Pancreas (tissue), 10 donors: Measurements from ENCODE around the gene AMHR2. TPM values are rescaled to one million over a fixed set of nuclear protein-coding genes. Genes with fewer than 3 reads are reported as not detected.
"Not testable (repeated sequence)": the region's sequence is repeated elsewhere in the genome, so short reads cannot be mapped to it uniquely, and the experiment has no call there.

Source experiments
- ATAC-seq, 4 donors: fragments of 200-7000 bp; cut with Tn5 transposase; one replicate each; pipeline versions ENCODE4 v1.8.0 to v1.9.1; 2020; ENCODE audit warnings: mild to moderate bottlenecking in 4 of 4, moderate library complexity in 4 of 4
- DNase-seq, 6 donors: peaks; one replicate each; pipeline ENCODE4 v3.0.0-alpha.2; 2020
- FAIRE-seq: peaks from 2 replicates; lab custom pipeline; 2012; peaks lifted over from hg19 to GRCh38; lab: Jason Lieb, UNC
- H3K27ac ChIP-seq, 4 donors: fragments of 200-600 bp; sonication (generic); 1 replicate in 3 of 4; 2 replicates in 1 of 4; pipeline versions ENCODE4 v1.5.0 to v1.8.0; 2020
- H3K27me3 ChIP-seq, 4 donors: fragments of 200-600 bp; one replicate each; pipeline ENCODE4 v1.8.0; 2021
- H3K36me3 ChIP-seq, 3 donors: fragments of 200-600 bp; sonication (generic) in 1 of 3; one replicate each; pipeline versions ENCODE4 v1.5.0 to v1.8.0; 2020 to 2021
- H3K4me1 ChIP-seq, 3 donors: fragments of 200-600 bp; one replicate each; pipeline ENCODE4 v1.8.0; 2021
- H3K4me3 ChIP-seq, 4 donors: fragments of 200-600 bp; sonication (generic) in 2 of 4; one replicate each; pipeline versions ENCODE4 v1.5.0 to v1.8.0; 2020 to 2021
- H3K9me3 ChIP-seq, 4 donors: fragments of 200-600 bp; one replicate each; pipeline ENCODE4 v1.8.0; 2021
- WGBS, 2 donors: extraction: QIAGEN DNeasy Blood & Tissue Kit; methylation state at CpG; one replicate each; pipeline ENCODE4 v1.1.7; 2013; 5-methylcytosine and 5-hydroxymethylcytosine counted together
- intact Hi-C, 3 donors: fragments of 100-400 bp; cut with DNase I; formaldehyde crosslinking; loops; one replicate each; pipeline versions ENCODE4 v1.11.1 to v1.14.2; 2022
- polyA plus RNA-seq, 2 donors: library from polyadenylated mRNA; stranded (reverse); fragments of 200-250 nt; gene quantifications; one replicate each; pipeline ENCODE4 v1.2.3, GENCODE V29; 2013
- total RNA-seq, 6 donors: library from RNA; stranded (reverse); fragmentation: NEBNext Ultra II Directional in 4 of 6; extraction: Animal tissue kit (Norgen Biotek cat#: 25700) in 4 of 6; gene quantifications; one replicate each; pipeline versions ENCODE4 v1.2.1 to v1.2.4, GENCODE V29; 2021 to 2023
- TF ChIP-seq, protein P1 (sequence below), 4 donors: fragments of 200-600 bp; sonication (generic) in 3 of 4; IDR thresholded peaks; one replicate each; pipeline versions ENCODE4 v1.5.0 to v1.8.0; 2021; ENCODE audit warnings: antibody characterized with exemption in 4 of 4
- donor health status: healthy with polysubstance abuse.
- donor health status: DM: no; HTN: no; CAD: no; lungs with moderate emphysema.
- donor health status: DM: no; HTN: no; CAD: no.
- donor health status: control.
- donor health status: control.
- donor health status: Bipolar disorder and iron deficiency.
- donor health status: DM: yes; HTN: yes; CAD: no.
- donor health status: DM: no; HTN: no; CAD: no.
- donor health status: DM: no; HTN: no; CAD: no.
- donor health status: DM: yes; HTN: yes; CAD: no.

Gene AMHR2
- total and polyA plus RNA-seq, 8 donors, result 1.7 to 8.1 (median 2.9) TPM

- Histone ChIP-seq H3K4me1 (no peaks in the 10 kb centered on the region), H3K27me3 (no peaks in the 10 kb centered on the region), H3K9me3 (no peaks in the 10 kb centered on the region), H3K27ac (no peak overlapping the region), H3K36me3 (peaks cover 0 to 6% (median 0%) of the 10 kb centered on the region in 3 donors), H3K4me3 (no peak overlapping the region)
- no peak for ATAC-seq
- 95 to 99% methylated on average over 7 of the region's 7 CpGs for WGBS, 2 donors
- TF ChIP-seq, protein P1, sequence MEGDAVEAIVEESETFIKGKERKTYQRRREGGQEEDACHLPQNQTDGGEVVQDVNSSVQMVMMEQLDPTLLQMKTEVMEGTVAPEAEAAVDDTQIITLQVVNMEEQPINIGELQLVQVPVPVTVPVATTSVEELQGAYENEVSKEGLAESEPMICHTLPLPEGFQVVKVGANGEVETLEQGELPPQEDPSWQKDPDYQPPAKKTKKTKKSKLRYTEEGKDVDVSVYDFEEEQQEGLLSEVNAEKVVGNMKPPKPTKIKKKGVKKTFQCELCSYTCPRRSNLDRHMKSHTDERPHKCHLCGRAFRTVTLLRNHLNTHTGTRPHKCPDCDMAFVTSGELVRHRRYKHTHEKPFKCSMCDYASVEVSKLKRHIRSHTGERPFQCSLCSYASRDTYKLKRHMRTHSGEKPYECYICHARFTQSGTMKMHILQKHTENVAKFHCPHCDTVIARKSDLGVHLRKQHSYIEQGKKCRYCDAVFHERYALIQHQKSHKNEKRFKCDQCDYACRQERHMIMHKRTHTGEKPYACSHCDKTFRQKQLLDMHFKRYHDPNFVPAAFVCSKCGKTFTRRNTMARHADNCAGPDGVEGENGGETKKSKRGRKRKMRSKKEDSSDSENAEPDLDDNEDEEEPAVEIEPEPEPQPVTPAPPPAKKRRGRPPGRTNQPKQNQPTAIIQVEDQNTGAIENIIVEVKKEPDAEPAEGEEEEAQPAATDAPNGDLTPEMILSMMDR (IDR thresholded peaks at IDR 0.05), result no peak
- FAIRE-seq, result no peak
- intact Hi-C loops, result no loop called here
- DNase-seq, result no peak
Measured at GRCh38 chr12:53399896-53400295, 23.8 kb upstream of the AMHR2 start.

- FAIRE-seq, H3K4me1 ChIP-seq, intact Hi-C loops, ATAC-seq, DNase-seq, H3K27ac ChIP-seq, H3K9me3 ChIP-seq, H3K27me3 ChIP-seq, H3K4me3 ChIP-seq: not testable (repeated sequence)
- peaks cover 0 to 16% (median 2%) of the 10 kb centered on the region in 3 donors for H3K36me3 ChIP-seq
- whole genome bisulfite sequencing, 2 donors, result 96 to 97% methylated on average over 16 of the region's 16 CpGs
Measured at GRCh38 chr12:53402351-53402750, 21.3 kb upstream of the AMHR2 start.

GRCh38 chr12:53402871-53403270 lies 20.8 kb upstream of the AMHR2 start:
- H3K27ac ChIP-seq, result no peak overlapping the region
- H3K9me3 ChIP-seq, result no peaks in the 10 kb centered on the region
- ATAC-seq, result no peak
- TF ChIP-seq, protein P1 (IDR thresholded peaks at IDR 0.05), result no peak
- DNase-seq, result peak in 1 of 6 donors; percentile 8
- intact Hi-C loops, result no loop called here
- peaks cover 0 to 21% (median 2%) of the 10 kb centered on the region in 3 donors for H3K36me3 ChIP-seq
- no peak for FAIRE-seq
- WGBS, 2 donors, result 73 to 75% methylated on average over 7 of the region's 7 CpGs
- no peaks in the 10 kb centered on the region for H3K4me1 ChIP-seq
- H3K27me3 ChIP-seq, result no peaks in the 10 kb centered on the region
- no peak overlapping the region for H3K4me3 ChIP-seq

- ATAC-seq (no peak), FAIRE-seq (no peak), DNase-seq (no peak)
- peaks cover 0 to 5% (median 0%) of the 10 kb centered on the region in 3 donors for H3K4me1 ChIP-seq
- no peak overlapping the region for H3K27ac ChIP-seq
- intact Hi-C loops, result no loop called here
- TF ChIP-seq, protein P1 (IDR thresholded peaks at IDR 0.05), result no peak
- H3K27me3 ChIP-seq, result no peaks in the 10 kb centered on the region
- H3K36me3 ChIP-seq, result peaks cover 7 to 66% (median 16%) of the 10 kb centered on the region in 3 donors
- 87 to 94% methylated on average over 5 of the region's 5 CpGs for WGBS, 2 donors
- H3K9me3 ChIP-seq, result no peaks in the 10 kb centered on the region
- no peak overlapping the region for H3K4me3 ChIP-seq
Measured at GRCh38 chr12:53410951-53411350, 12.7 kb upstream of the AMHR2 start.

GRCh38 chr12:53413485-53414204 lies 10.0 kb upstream of the AMHR2 start:
- H3K9me3 ChIP-seq, result no peaks in the 10 kb centered on the region
- intact Hi-C loops, result no loop called here
- DNase-seq, result no peak
- no peak for FAIRE-seq
- no peak overlapping the region for H3K4me3 ChIP-seq
- no peaks in the 10 kb centered on the region for H3K27me3 ChIP-seq
- peaks cover 7 to 47% (median 14%) of the 10 kb centered on the region in 3 donors for H3K36me3 ChIP-seq
- TF ChIP-seq, protein P1 (IDR thresholded peaks at IDR 0.05), result no peak
- no peak overlapping the region for H3K27ac ChIP-seq
- peaks cover 0 to 7% (median 0%) of the 10 kb centered on the region in 3 donors for H3K4me1 ChIP-seq
- ATAC-seq, result no peak
- 74 to 75% methylated on average over 3 of the region's 3 CpGs for WGBS, 2 donors
